NCI-H1105 treated with DMSO at 0.1 percent for 48 hours (cell line): ENCODE results near the gene REC8.
A peak's percentile ranks its signal among the peaks of the same experiment; 100 is the strongest.

Experiments used
- DNase-seq: peaks from one replicate; lab custom pipeline; 2025; lab: John Stamatoyannopoulos, UW

REC8 gene

GRCh38 chr14:24171422-24172260, at the start of gene REC8:
Gene REC8 (plus strand): TSS chr14:24172080. CDS start chr14:24172553, 473 bp downstream.
- peak; percentile 99 for DNase-seq

- no peak for DNase-seq
Measured at GRCh38 chr14:24122416-24122815, 49.5 kb upstream of the REC8 start.

- DNase-seq, result no peak
Measured at GRCh38 chr14:24122898-24123297, 49.0 kb upstream of the REC8 start.

GRCh38 chr14:24123424-24124417, 48.2 kb upstream of the REC8 start:
- no peak for DNase-seq

- DNase-seq, result no peak
Measured at GRCh38 chr14:24126939-24127338, 44.9 kb upstream of the REC8 start.

GRCh38 chr14:24127673-24128072, 44.2 kb upstream of the REC8 start:
- DNase-seq, result no peak

- DNase-seq, result no peak
Measured at GRCh38 chr14:24129410-24129998, 42.4 kb upstream of the REC8 start.

- no peak for DNase-seq
Measured at GRCh38 chr14:24130380-24130716, 41.5 kb upstream of the REC8 start, which contains the start of gene FITM1. Gene FITM1 (plus strand): TSS chr14:24130659. CDS start chr14:24131564, 905 bp downstream.

- no peak for DNase-seq
Measured at GRCh38 chr14:24130717-24131548, 40.9 kb upstream of the REC8 start.

- DNase-seq, result no peak
Measured at GRCh38 chr14:24131549-24131966, 40.3 kb upstream of the REC8 start.

GRCh38 chr14:24132061-24132685, 39.7 kb upstream of the REC8 start:
- DNase-seq, result peak; percentile 66

GRCh38 chr14:24132976-24133375, 38.9 kb upstream of the REC8 start:
- no peak for DNase-seq

GRCh38 chr14:24133735-24134134, 38.1 kb upstream of the REC8 start:
- no peak for DNase-seq

- no peak for DNase-seq
Measured at GRCh38 chr14:24135584-24135833, 36.4 kb upstream of the REC8 start.

GRCh38 chr14:24135834-24136683, 35.8 kb upstream of the REC8 start, which contains the start of gene PSME1:
Gene PSME1 (plus strand): TSS chr14:24136194. CDS start chr14:24136263, 69 bp downstream.
- DNase-seq, result peak; percentile 92

- no peak for DNase-seq
Measured at GRCh38 chr14:24136684-24137528, 35.0 kb upstream of the REC8 start.

GRCh38 chr14:24137529-24138395, 34.1 kb upstream of the REC8 start:
- DNase-seq, result no peak
